Naive thymus-derived CD4-positive, alpha-beta T cell (primary cell): ENCODE measurements around the gene MFSD8. TPM values are rescaled to one million over a fixed set of nuclear protein-coding genes. Genes with fewer than 3 reads are reported as not detected.
"Not testable (repeated sequence)": the region's sequence is repeated elsewhere in the genome, so short reads cannot be mapped to it uniquely, and the experiment has no call there.

Source experiments
- ATAC-seq: fragments of 150-1000 bp; cut with Tn5 transposase; 2 replicates; pipeline ENCODE4 v1.10.0; 2021; ENCODE audit warnings: mild to moderate bottlenecking, moderate library complexity
- CTCF ChIA-PET: fragments of 350-600 bp; sonication (Branson Sonifier 250); formaldehyde crosslinking; loops from one replicate; lab custom pipeline; 2021; ENCODE audit warnings: antibody characterized with exemption; lab: Charles Lee
- POLR2A ChIA-PET: fragments of 350-600 bp; sonication (Branson Sonifier 250); formaldehyde crosslinking; loops from one replicate; lab custom pipeline; 2021; ENCODE audit warnings: antibody characterized with exemption, inconsistent platforms; lab: Charles Lee
- DNase-seq, 9 donors: peaks; one replicate each; pipeline versions ENCODE4 v3.0.0 to v3.0.0-alpha.2; 2020 to 2022; ENCODE audit warnings: mixed read lengths in 1 of 9
- H3K27ac ChIP-seq: one replicate; pipeline ENCODE4 v1.7.0; 2013; ENCODE audit warnings: mild to moderate bottlenecking, low read depth, low read length, moderate library complexity
- H3K27me3 ChIP-seq, 2 donors: one replicate each; pipeline ENCODE4 v1.7.0; 2013; ENCODE audit warnings: low read length in 2 of 2, mild to moderate bottlenecking in 2 of 2, moderate library complexity in 2 of 2; ENCODE audit not compliant: control insufficient read depth in 2 of 2, insufficient read depth in 2 of 2
- H3K36me3 ChIP-seq, 3 experiments: 1 replicate in 2 of 3; 2 replicates in 1 of 3; pipeline ENCODE4 v1.7.0; 2013; ENCODE audit warnings: low read length in 3 of 3, mild to moderate bottlenecking in 3 of 3, moderate library complexity in 1 of 3; ENCODE audit not compliant: insufficient read depth in 3 of 3, control insufficient read depth in 2 of 3
- H3K4me1 ChIP-seq, 2 donors: one replicate each; pipeline ENCODE4 v1.7.0; 2013; ENCODE audit warnings: low read length in 2 of 2, mild to moderate bottlenecking in 2 of 2, moderate library complexity in 1 of 2; ENCODE audit not compliant: control insufficient read depth in 2 of 2, insufficient read depth in 2 of 2
- H3K4me3 ChIP-seq: 2 replicates; pipeline ENCODE4 v1.7.0; 2013; ENCODE audit warnings: mild to moderate bottlenecking, low read length
- H3K9me3 ChIP-seq, 3 experiments: 1 replicate in 2 of 3; 2 replicates in 1 of 3; pipeline ENCODE4 v1.7.0; 2013; ENCODE audit warnings: low read length in 3 of 3; ENCODE audit not compliant: control insufficient read depth in 2 of 3
- H3K27ac Mint-ChIP-seq, 9 donors: one replicate each; pipeline ENCODE4 v1.8.0; 2020 to 2022; ENCODE audit warnings: mixed read lengths in 9 of 9, mild to moderate bottlenecking in 8 of 9, moderate library complexity in 5 of 9, inconsistent platforms in 2 of 9
- H3K27me3 Mint-ChIP-seq, 5 donors: one replicate each; pipeline ENCODE4 v1.8.0; 2021 to 2022; ENCODE audit warnings: mixed read lengths in 5 of 5, mild to moderate bottlenecking in 1 of 5
- H3K36me3 Mint-ChIP-seq, 5 donors: one replicate each; pipeline ENCODE4 v1.8.0; 2020 to 2022; ENCODE audit warnings: mixed read lengths in 5 of 5, mild to moderate bottlenecking in 3 of 5, inconsistent platforms in 1 of 5
- H3K4me1 Mint-ChIP-seq, 7 donors: one replicate each; pipeline ENCODE4 v1.8.0; 2020 to 2022; ENCODE audit warnings: mixed read lengths in 7 of 7, mild to moderate bottlenecking in 3 of 7, inconsistent platforms in 1 of 7
- H3K4me3 Mint-ChIP-seq, 10 donors: one replicate each; pipeline ENCODE4 v1.8.0; 2020 to 2022; ENCODE audit warnings: mild to moderate bottlenecking in 10 of 10, mixed read lengths in 10 of 10, moderate library complexity in 6 of 10, inconsistent platforms in 2 of 10
- H3K9me3 Mint-ChIP-seq, 11 donors: one replicate each; pipeline ENCODE4 v1.8.0; 2020 to 2022; ENCODE audit warnings: mixed read lengths in 11 of 11, mild to moderate bottlenecking in 4 of 11, inconsistent platforms in 1 of 11, moderate library complexity in 1 of 11
- intact Hi-C, 2 donors: fragments of 100-400 bp; cut with micrococcal nuclease; formaldehyde crosslinking; loops; one replicate each; pipeline ENCODE4 v1.15.1; 2023
- polyA plus RNA-seq, 2 donors: library from polyadenylated mRNA; unstranded; fragments of 300-500 nt; fragmentation: Illumina TruSeq; gene quantifications; one replicate each; pipeline ENCODE4 v1.2.3, GENCODE V29; 2021
- total RNA-seq, 6 experiments: library from RNA in 5 of 6; stranded (reverse) in 5 of 6; gene quantifications; 1 replicate in 5 of 6; 2 replicates in 1 of 6; pipeline ENCODE4 v1.2.3 and lab custom pipeline; 2021 to 2026

Gene MFSD8
- total and polyA plus RNA-seq, 7 experiments from 2014 or later, result 6.8 to 54.5 (median 20.7) TPM

- Histone ChIP-seq H3K27me3 (no peaks in the 10 kb centered on the region), H3K36me3 (peaks cover 0 to 17% (median 0%) of the 10 kb centered on the region in 3 experiments), H3K9me3 (no peaks in the 10 kb centered on the region), H3K27ac (no peak overlapping the region), H3K4me3 (no peak overlapping the region), H3K4me1 (peaks cover 0 to 3% of the 10 kb centered on the region in 2 donors)
- POLR2A ChIA-PET, result no interaction called here
- Mint-ChIP-seq H3K36me3 (peaks cover 4 to 24% (median 7%) of the 10 kb centered on the region in 5 donors), H3K27me3 (no peaks in the 10 kb centered on the region), H3K4me1 (peaks cover 4 to 23% (median 14%) of the 10 kb centered on the region in 7 donors), H3K27ac (no peak overlapping the region), H3K9me3 (no peaks in the 10 kb centered on the region), H3K4me3 (peak overlapping the region in 1 of 10 donors; percentile 10)
- ATAC-seq (no peak), DNase-seq (no peak)
- CTCF ChIA-PET, result interaction anchor here (0.6 kb wide), 1 partner anchor 22 kb away, joined by 4 read pairs; no protein-coding TSS in a partner anchor
- intact Hi-C loops, result no loop called here
Observed at GRCh38 chr4:127975121-127975770, 10.3 kb upstream of the MFSD8 start.

DNA sequence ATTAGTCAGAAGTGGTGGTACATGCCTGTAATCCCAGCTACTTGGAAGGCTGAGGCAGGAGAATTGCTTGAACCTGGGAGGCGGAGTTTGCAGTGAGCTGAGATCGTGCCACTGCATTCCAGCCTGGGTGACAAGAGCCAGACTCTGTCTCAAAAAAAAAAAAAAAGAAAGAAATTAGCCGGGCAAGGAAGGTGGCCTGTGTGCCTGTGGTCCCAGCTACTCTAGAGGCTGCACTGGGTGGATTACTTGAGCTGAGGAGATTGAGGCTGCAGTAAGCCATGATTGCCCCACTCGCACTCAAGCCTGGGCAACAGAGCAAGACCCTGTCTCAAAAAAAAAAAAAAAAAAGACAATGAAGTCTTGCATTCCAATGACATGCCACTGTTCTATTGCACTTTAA, 6.0 kb upstream of the MFSD8 start:
- H3K4me3 ChIP-seq, H3K9me3 ChIP-seq, DNase-seq, H3K4me1 ChIP-seq, H3K9me3 Mint-ChIP-seq, H3K27ac ChIP-seq, H3K27me3 ChIP-seq, ATAC-seq, POLR2A ChIA-PET, H3K4me3 Mint-ChIP-seq, intact Hi-C loops, H3K27me3 Mint-ChIP-seq, CTCF ChIA-PET: not testable (repeated sequence)
- peaks cover 4 to 20% (median 7%) of the 10 kb centered on the region in 5 donors for H3K36me3 Mint-ChIP-seq
- peak overlapping the region in 1 of 9 donors; percentile 46 for H3K27ac Mint-ChIP-seq
- H3K4me1 Mint-ChIP-seq, result peaks cover 11 to 45% (median 34%) of the 10 kb centered on the region in 7 donors
- peaks cover 0 to 17% (median 0%) of the 10 kb centered on the region in 3 experiments for H3K36me3 ChIP-seq

- ATAC-seq (no peak), DNase-seq (no peak)
- CTCF ChIA-PET, result no interaction called here
- intact Hi-C loops, result loop anchor here in 1 of 2 donors (5.0 kb wide), 1 partner anchor 186 kb away; the partner anchor contains the start of gene HSPA4L
- Mint-ChIP-seq H3K27ac (peak overlapping the region in 2 of 9 donors; percentile 18 to 30), H3K27me3 (peaks cover 0 to 3% (median 0%) of the 10 kb centered on the region in 5 donors), H3K4me1 (peaks cover 7 to 44% (median 30%) of the 10 kb centered on the region in 7 donors), H3K9me3 (peaks cover 0 to 4% (median 0%) of the 10 kb centered on the region in 11 donors), H3K36me3 (peaks cover 0 to 9% (median under 1%) of the 10 kb centered on the region in 5 donors), H3K4me3 (peak overlapping the region in 2 of 10 donors; percentile 11 to 48)
- Histone ChIP-seq H3K4me1 (peaks cover 0 to under 1% of the 10 kb centered on the region in 2 donors), H3K36me3 (peaks cover 0 to 21% (median 0%) of the 10 kb centered on the region in 3 experiments), H3K4me3 (no peak overlapping the region), H3K27me3 (no peaks in the 10 kb centered on the region), H3K9me3 (no peaks in the 10 kb centered on the region), H3K27ac (no peak overlapping the region)
- POLR2A ChIA-PET, result interaction anchor here (0.6 to 1.5 kb wide), 2 partner anchors 93 to 1115 kb away, joined by 3 to 6 read pairs; partner anchors contain the start of gene LARP1B
Observed at GRCh38 chr4:127968586-127968985, 3.6 kb upstream of the MFSD8 start.

DNA sequence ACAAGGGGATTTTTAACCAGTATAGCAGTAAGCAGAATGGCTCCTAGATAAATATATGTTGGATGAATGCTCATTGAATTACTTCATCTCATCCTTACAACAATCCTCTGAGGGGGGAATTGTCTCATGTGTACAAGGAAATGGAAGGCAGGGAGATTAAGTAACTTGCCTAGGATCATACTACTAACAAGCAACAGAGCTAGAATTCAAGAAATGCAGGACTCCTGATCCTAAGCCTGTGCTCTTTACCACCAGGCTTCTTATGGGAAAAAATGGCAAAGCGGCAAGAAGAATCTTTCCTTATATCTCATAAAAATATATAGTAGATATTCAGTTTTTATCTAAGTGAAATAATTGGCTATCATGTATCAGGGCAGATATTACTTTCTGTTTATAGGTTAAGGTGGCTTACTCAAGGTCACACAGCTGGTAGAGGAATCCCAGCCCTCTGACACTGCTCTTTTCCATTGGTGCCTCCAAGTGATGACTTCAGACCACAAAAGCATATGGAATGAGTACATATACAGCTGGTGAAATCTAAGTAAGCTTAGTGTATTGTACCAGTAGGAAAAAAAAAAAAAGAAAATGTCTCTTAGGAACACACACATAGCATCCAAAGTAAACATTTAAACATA, 2.3 kb upstream of the MFSD8 start:
- peaks cover 0 to 7% (median 0%) of the 10 kb centered on the region in 5 donors for H3K36me3 Mint-ChIP-seq
- ChIA-PET CTCF (no interaction called here), POLR2A (interaction anchor here (1.2 to 1.5 kb wide), 2 partner anchors 94 to 109 kb away, joined by 5 to 6 read pairs; partner anchors contain the start of gene LARP1B)
- DNase-seq, result no peak
- Histone ChIP-seq H3K4me1 (peaks cover 5 to 6% of the 10 kb centered on the region in 2 donors), H3K27me3 (no peaks in the 10 kb centered on the region), H3K36me3 (peaks cover 0 to 16% (median 0%) of the 10 kb centered on the region in 3 experiments), H3K9me3 (no peaks in the 10 kb centered on the region), H3K27ac (no peak overlapping the region), H3K4me3 (no peak overlapping the region)
- peaks cover 0 to 4% (median 0%) of the 10 kb centered on the region in 11 donors for H3K9me3 Mint-ChIP-seq
- H3K4me3 Mint-ChIP-seq, result peak overlapping the region; percentile 2 to 93 (median 54)
- no peak for ATAC-seq
- intact Hi-C loops, result loop anchor here in 1 of 2 donors (5.0 kb wide), 1 partner anchor 185 kb away; the partner anchor contains the start of gene HSPA4L
- H3K4me1 Mint-ChIP-seq, result peaks cover 14 to 52% (median 40%) of the 10 kb centered on the region in 7 donors
- peaks cover 0 to 3% (median 0%) of the 10 kb centered on the region in 5 donors for H3K27me3 Mint-ChIP-seq
- peak overlapping the region in 3 of 9 donors; percentile 44 to 58 (median 58) for H3K27ac Mint-ChIP-seq

- Mint-ChIP-seq H3K36me3 (peaks cover 0 to 7% (median 4%) of the 10 kb centered on the region in 5 donors), H3K4me1 (peaks cover 14 to 64% (median 50%) of the 10 kb centered on the region in 7 donors), H3K9me3 (peaks cover 0 to 4% (median 0%) of the 10 kb centered on the region in 11 donors), H3K27ac (peak overlapping the region; percentile 88 to 99 (median 95)), H3K4me3 (peak overlapping the region; percentile 78 to 98 (median 94)), H3K27me3 (peaks cover 0 to 3% (median 0%) of the 10 kb centered on the region in 5 donors)
- Histone ChIP-seq H3K4me1 (peaks cover 5 to 12% of the 10 kb centered on the region in 2 donors), H3K9me3 (no peaks in the 10 kb centered on the region), H3K4me3 (peak overlapping the region; percentile 100), H3K27ac (peak overlapping the region; percentile 92), H3K36me3 (peaks cover 0 to 12% (median 0%) of the 10 kb centered on the region in 3 experiments), H3K27me3 (no peaks in the 10 kb centered on the region)
- ATAC-seq (peak; percentile 39), DNase-seq (peak; percentile 49 to 81 (median 74))
- CTCF ChIA-PET, result interaction anchor here (0.6 to 2.3 kb wide), 4 partner anchors 56 to 149 kb away, joined by 3 to 8 read pairs (median 3); partner anchors contain the start of gene PLK4
- POLR2A ChIA-PET, result interaction anchor here (0.9 to 3.4 kb wide), 8 partner anchors 33 to 1129 kb away, joined by 3 to 43 read pairs (median 5); partner anchors contain the start of genes LARP1B, PGRMC2 and PLK4
- intact Hi-C loops, result loop anchor here (1.0 to 5.0 kb wide), 9 partner anchors 85 to 1131 kb away; partner anchors contain the start of genes HSPA4L (in 2 of the 2), LARP1B (in 2 of the 2), PLK4 (in 2 of the 2) and SCLT1 (in 2 of the 2)
Observed at GRCh38 chr4:127965803-127966175, 816 bp upstream of the MFSD8 start.
